MM.1S (cell line): ENCODE data around the gene NDNF.

ENCODE experiments used
- DNase-seq: peaks from one replicate; pipeline ENCODE4 v3.0.0-alpha.2; 2015
- H2AFZ ChIP-seq: fragments of 300-600 bp; sonication (generic); 2 replicates; pipeline ENCODE4 v1.6.0; 2016; ENCODE audit warnings: antibody characterized with exemption, low read length
- H3F3A ChIP-seq: fragments of 300-600 bp; sonication (generic); 2 replicates; pipeline ENCODE4 v1.6.1; 2016; ENCODE audit warnings: mild to moderate bottlenecking, antibody characterized with exemption, low read length, moderate library complexity, mixed read lengths; ENCODE audit not compliant: insufficient read depth
- H3K27ac ChIP-seq: fragments of 300-600 bp; sonication (generic); 2 replicates; pipeline ENCODE4 v1.5.1; 2016; ENCODE audit warnings: mild to moderate bottlenecking, low read length
- H3K27me3 ChIP-seq: fragments of 300-600 bp; sonication (generic); replicated peaks from 2 replicates; pipeline ENCODE4 v1.6.0; 2016; ENCODE audit warnings: low read length; ENCODE audit not compliant: insufficient read depth
- H3K36me3 ChIP-seq: fragments of 300-600 bp; sonication (generic); replicated peaks from 2 replicates; pipeline ENCODE4 v1.6.1; 2016; ENCODE audit warnings: mild to moderate bottlenecking, low read length, mixed read lengths; ENCODE audit not compliant: insufficient read depth
- H3K4me1 ChIP-seq: fragments of 300-600 bp; sonication (generic); 2 replicates; pipeline ENCODE4 v1.6.1; 2016; ENCODE audit warnings: low read length, mixed read lengths
- H3K4me2 ChIP-seq: fragments of 300-600 bp; sonication (generic); 2 replicates; pipeline ENCODE4 v1.6.0; 2016; ENCODE audit warnings: low read depth, low read length
- H3K4me3 ChIP-seq: fragments of 300-600 bp; sonication (generic); 2 replicates; pipeline ENCODE4 v1.5.1; 2016; ENCODE audit warnings: low read length, mixed read lengths
- H3K79me2 ChIP-seq: fragments of 300-600 bp; sonication (generic); 2 replicates; pipeline ENCODE4 v1.6.1; 2016; ENCODE audit warnings: mixed run types, low read length, mixed read lengths
- H3K9ac ChIP-seq: fragments of 300-600 bp; sonication (generic); 2 replicates; pipeline ENCODE4 v1.6.1; 2016; ENCODE audit warnings: low read length, mixed read lengths
- H3K9me2 ChIP-seq: fragments of 300-600 bp; sonication (generic); replicated peaks from 2 replicates; pipeline ENCODE4 v1.6.1; 2016; ENCODE audit warnings: mild to moderate bottlenecking, low read length, mixed read lengths; ENCODE audit not compliant: insufficient read depth
- H3K9me3 ChIP-seq: fragments of 300-600 bp; sonication (generic); replicated peaks from 2 replicates; pipeline ENCODE4 v1.6.1; 2016; ENCODE audit warnings: mild to moderate bottlenecking, low read length, mixed read lengths; ENCODE audit not compliant: insufficient read depth
- H4K20me1 ChIP-seq: fragments of 300-600 bp; sonication (generic); 2 replicates; pipeline ENCODE4 v1.6.1; 2016; ENCODE audit warnings: mild to moderate bottlenecking, low read length, moderate library complexity, mixed read lengths; ENCODE audit not compliant: insufficient read depth
- EZH2 ChIP-seq: fragments of 300-600 bp; sonication (generic); optimal IDR thresholded peaks from 2 replicates; pipeline ENCODE3; 2017; ENCODE audit warnings: low read depth, mild to moderate bottlenecking, antibody characterized with exemption, low read length, mixed read lengths
- EZH2phosphoT487 ChIP-seq: fragments of 300-600 bp; sonication (generic); IDR thresholded peaks from 2 replicates; pipeline ENCODE4 v1.6.1; 2018; ENCODE audit warnings: antibody characterized with exemption, low read length
- TF ChIP-seq, protein P1 (sequence below): fragments of 300-600 bp; sonication (generic); IDR thresholded peaks from 2 replicates; pipeline ENCODE4 v1.5.1; 2016; ENCODE audit warnings: antibody characterized with exemption, low read length, mixed read lengths

Gene NDNF

DNA sequence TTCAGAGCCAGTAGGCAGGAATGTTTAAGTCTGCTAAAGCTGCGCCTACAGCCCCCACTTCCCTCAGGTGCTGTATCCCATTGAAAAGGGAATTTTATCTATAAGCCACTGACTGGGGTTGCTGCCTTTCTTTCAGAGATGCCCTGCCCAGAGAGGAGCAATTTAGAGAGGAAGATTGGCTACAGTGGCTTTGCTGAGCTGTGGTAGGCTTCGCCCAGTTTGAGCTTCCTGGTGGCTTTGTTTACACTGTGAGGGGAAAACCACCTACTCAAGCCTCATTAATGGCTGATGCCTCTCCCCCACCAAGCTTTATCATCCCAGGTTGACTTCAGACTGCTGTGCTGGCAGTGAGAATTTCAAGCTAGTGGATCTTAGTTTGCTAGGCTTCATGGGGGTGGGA is 82.1 kb downstream of the NDNF start:
- Histone ChIP-seq H3K4me1 (no peaks in the 10 kb centered on the region), H3K79me2 (no peaks in the 10 kb centered on the region), H3K9me3 (no peaks in the 10 kb centered on the region), H2AFZ (no peak overlapping the region), H3K27me3 (no peaks in the 10 kb centered on the region), H3K9ac (no peak overlapping the region), H3K9me2 (no peaks in the 10 kb centered on the region), H3F3A (no peaks in the 10 kb centered on the region), H4K20me1 (no peaks in the 10 kb centered on the region), H3K36me3 (no peaks in the 10 kb centered on the region), H3K4me2 (no peak overlapping the region), H3K27ac (no peak overlapping the region), H3K4me3 (no peak overlapping the region)
- TF ChIP-seq, protein P1, sequence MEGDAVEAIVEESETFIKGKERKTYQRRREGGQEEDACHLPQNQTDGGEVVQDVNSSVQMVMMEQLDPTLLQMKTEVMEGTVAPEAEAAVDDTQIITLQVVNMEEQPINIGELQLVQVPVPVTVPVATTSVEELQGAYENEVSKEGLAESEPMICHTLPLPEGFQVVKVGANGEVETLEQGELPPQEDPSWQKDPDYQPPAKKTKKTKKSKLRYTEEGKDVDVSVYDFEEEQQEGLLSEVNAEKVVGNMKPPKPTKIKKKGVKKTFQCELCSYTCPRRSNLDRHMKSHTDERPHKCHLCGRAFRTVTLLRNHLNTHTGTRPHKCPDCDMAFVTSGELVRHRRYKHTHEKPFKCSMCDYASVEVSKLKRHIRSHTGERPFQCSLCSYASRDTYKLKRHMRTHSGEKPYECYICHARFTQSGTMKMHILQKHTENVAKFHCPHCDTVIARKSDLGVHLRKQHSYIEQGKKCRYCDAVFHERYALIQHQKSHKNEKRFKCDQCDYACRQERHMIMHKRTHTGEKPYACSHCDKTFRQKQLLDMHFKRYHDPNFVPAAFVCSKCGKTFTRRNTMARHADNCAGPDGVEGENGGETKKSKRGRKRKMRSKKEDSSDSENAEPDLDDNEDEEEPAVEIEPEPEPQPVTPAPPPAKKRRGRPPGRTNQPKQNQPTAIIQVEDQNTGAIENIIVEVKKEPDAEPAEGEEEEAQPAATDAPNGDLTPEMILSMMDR, result no peak
- TF ChIP-seq EZH2 (no peak), EZH2phosphoT487 (no peak)
- no peak for DNase-seq
